LNCaP clone FGC (cell line): ENCODE data around the gene NOP14.

ENCODE experiments used
- DNase-seq: peaks from one replicate; pipeline ENCODE4 v3.0.0-alpha.2; 2011; ENCODE audit warnings: low read depth
- H3K4me3 ChIP-seq: 2 replicates; pipeline ENCODE4 v1.5.1; 2011; ENCODE audit warnings: mild to moderate bottlenecking, low read depth, low read length, control low read depth
- TF ChIP-seq, protein P1 (sequence below): IDR thresholded peaks from 2 replicates; pipeline ENCODE4 v1.5.1; 2012; ENCODE audit warnings: mild to moderate bottlenecking; ENCODE audit not compliant: control insufficient read depth, insufficient read depth; ENCODE audit errors: extremely low read depth

NOP14 gene

DNA sequence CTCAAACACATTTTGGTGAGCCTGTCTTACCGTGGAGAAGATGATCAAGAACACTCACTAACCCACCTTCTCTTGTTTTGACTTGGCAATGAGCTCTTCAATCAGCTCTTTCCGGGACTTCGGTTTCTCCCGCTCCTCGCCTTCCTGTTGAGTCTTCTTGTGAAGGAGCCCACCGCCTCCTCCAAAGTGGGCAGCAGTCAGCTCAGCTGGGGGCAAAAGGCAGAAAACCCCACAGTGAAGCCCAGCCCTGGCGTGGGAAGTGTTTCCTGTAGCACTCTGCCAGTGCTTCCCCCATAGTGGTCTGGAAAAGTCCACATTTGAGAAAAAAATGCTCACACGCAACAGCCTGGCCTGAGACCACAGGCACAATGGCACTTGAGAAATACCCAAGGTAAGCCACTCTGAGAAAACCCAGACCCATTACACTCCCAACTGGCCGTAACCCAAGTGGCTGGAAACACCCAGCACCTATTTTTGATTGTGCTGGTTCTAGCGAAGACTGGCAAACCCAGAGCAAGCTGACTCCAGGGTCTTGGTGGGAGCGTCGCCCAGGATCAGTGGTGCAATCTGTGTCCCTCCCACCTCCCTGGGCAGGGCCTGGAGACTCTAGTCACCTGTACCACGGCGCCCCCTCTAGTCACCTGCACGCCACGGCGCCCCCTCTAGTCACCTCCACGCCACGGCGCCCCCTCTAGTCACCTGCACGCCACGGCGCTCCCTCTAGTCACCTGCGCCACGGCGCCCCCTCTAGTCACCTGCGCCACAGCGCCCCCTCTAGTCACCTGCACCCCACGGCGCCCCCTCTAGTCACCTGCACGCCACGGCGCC lies 8.6 kb downstream of the NOP14 start:
- TF ChIP-seq, protein P1, sequence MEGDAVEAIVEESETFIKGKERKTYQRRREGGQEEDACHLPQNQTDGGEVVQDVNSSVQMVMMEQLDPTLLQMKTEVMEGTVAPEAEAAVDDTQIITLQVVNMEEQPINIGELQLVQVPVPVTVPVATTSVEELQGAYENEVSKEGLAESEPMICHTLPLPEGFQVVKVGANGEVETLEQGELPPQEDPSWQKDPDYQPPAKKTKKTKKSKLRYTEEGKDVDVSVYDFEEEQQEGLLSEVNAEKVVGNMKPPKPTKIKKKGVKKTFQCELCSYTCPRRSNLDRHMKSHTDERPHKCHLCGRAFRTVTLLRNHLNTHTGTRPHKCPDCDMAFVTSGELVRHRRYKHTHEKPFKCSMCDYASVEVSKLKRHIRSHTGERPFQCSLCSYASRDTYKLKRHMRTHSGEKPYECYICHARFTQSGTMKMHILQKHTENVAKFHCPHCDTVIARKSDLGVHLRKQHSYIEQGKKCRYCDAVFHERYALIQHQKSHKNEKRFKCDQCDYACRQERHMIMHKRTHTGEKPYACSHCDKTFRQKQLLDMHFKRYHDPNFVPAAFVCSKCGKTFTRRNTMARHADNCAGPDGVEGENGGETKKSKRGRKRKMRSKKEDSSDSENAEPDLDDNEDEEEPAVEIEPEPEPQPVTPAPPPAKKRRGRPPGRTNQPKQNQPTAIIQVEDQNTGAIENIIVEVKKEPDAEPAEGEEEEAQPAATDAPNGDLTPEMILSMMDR, result no peak; the same call in 1 of the 2 replicates
- no peak for DNase-seq
- H3K4me3 ChIP-seq, result no peak overlapping the region

DNA sequence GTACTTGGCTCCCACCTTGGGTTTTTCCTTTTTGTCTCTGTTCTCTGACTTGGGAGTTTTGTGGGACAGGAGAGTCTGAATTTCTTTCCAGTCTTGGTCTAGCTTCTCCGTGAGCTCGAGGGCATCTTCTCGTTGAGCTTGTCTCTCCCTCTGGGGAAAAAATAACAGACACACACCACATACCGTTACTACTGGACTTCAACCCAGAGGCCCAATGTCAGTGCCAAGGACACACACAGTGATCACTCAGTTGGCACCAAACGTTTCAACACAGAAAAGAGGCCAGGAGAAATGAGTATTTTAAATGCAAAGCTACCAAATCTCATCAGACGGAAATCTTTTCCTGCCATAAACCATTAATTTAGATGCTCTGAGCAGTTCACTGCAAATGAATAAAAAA lies 9.7 kb downstream of the NOP14 start:
- H3K4me3 ChIP-seq, result no peak overlapping the region
- DNase-seq, result no peak
- TF ChIP-seq, protein P1, result no peak

DNA sequence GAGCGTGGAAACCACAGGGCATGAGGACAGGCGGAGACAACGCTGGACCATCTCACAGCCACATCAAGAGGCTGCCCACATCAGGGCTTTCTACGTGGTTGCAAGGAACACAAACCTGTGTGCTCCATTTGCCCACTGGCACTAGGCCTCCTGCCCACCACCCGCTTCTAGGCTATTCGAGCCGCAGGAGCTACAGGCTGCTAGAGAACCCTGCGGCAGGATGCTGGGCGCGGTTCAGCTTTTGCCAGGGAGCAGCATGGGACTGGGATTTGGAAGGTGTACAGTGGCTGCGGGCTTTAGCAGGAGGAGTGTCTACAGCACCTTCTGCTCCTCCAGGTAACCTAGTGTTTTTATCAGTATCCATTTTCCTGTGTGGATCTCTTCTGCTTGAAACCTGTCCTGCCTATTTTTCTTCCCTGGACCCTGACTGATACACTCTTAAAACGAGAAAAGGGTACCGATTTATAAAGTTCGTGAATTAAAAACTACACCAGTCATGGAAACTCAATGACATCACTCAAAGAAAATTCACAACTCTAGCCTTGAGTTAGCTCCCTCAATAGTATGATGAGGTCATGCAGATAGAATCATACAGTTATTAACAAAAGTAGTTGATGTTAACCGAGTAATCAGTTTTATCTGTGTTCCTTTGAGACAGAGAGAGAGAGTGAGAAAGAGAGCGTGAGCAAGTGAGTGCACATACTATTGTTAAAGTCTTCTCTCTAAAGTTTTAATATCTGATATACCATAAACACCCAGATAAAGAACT lies 12.8 kb downstream of the NOP14 start:
- no peak for DNase-seq
- H3K4me3 ChIP-seq, result no peak overlapping the region
- TF ChIP-seq, protein P1, result no peak

DNA sequence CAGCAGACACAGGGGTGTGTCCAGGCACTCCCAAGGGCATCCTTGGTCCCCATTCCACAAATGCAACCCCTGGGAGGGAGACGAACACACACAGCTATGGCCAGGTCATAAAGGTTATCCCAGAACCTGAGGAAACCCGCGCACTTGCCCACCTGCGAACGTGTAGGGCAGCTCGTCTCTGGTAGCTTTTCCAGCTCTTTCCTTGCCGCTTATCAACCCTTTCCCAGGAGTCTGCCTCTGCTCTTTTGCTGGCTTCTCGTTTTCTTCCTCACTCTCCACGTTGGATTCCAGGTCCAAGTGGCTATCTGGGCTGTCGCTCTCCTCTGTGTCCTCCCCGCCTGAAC lies 13.5 kb downstream of the NOP14 start:
- DNase-seq, result no peak
- no peak overlapping the region for H3K4me3 ChIP-seq
- TF ChIP-seq, protein P1, result no peak

DNA sequence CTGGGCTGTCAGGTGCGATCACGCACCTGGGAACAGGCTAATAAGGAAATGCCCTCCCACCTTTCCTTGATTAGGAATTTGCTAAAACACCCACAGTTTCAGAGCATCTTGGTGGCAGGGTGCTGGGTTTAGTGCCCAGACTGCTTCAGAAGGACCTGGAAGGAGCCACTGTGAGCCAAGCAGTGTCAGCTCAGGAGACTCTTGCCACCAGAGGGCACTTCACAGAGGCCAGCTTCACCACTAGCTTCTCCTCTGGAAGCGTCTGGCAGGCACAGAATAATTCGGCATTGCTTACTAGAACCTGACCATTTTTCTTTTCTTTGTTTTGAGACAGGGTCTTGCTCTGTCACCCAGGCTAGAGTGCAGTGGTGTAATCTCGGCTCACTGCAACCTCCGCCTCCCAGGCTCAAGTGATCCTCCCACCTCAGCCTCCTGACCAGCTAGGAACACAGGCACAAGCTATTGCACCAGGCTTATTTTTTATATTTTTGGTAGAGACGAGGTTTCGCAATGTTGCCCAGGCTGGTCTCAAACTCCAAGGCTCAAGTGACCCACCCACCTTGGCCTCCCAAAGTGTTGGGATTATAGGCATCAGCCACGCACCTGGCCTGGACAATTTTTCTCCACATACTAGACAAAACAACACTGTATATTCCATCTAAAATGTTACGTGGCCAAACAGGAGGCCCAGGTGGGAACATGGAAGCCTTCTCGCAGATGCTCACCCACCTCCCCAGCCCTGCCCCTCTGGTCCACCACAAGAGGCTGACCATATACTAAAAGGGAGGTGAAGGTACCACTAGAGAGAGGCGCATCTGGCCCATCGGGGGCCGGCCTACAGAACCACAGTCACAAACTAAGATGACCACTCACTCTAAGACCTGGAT lies 14.1 kb downstream of the NOP14 start:
- no peak overlapping the region for H3K4me3 ChIP-seq
- TF ChIP-seq, protein P1, result peak; percentile 65
- no peak for DNase-seq

DNA sequence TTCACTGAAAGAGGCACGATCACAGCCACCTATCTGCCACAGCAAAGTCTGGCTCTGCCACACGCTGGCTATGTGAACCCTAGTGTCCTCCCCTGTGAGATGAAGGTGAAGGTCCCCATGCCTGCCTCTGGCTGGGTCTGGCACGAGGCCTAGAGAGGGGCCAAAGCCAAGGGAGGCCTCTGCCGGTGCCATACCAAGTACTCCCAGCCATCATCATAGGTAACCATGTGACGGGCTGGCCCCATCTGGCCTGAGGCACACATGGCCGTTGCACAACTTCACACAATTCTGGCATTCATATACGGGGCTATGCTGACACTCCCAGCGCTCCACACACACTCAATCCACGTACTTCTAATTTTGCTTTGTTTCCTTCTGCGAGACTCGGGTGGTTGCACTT lies 15.3 kb downstream of the NOP14 start:
- no peak for DNase-seq
- no peak overlapping the region for H3K4me3 ChIP-seq
- TF ChIP-seq, protein P1, result no peak
